ENCODE results near the gene DERL2. TPM values are rescaled to one million over a fixed set of nuclear protein-coding genes. Genes with fewer than 3 reads are reported as not detected.

The DERL2 gene
- total RNA-seq, 4 donors from 2014 or later, result 26.5 to 33.9 (median 31.7) TPM

- Histone ChIP-seq H3K27me3 (no peaks in the 10 kb centered on the region), H3K9me3 (no peaks in the 10 kb centered on the region), H3K4me1 (no peaks in the 10 kb centered on the region), H3K36me3 (peaks cover 0 to 79% of the 10 kb centered on the region in 2 donors), H3K27ac (no peak overlapping the region), H3K4me3 (no peak overlapping the region)
- TF ChIP-seq CTCF (IDR thresholded peaks at IDR 0.05 in 4 of 5, conservative IDR thresholded peaks at IDR 0.05 in 1 of 5), result no peak
- no peak for TF ChIP-seq POLR2A (IDR thresholded peaks at IDR 0.05)
- no peak for DNase-seq
- intact Hi-C loops (cut with DNase I; ENCODE audit: low total_unique reads) (no loop called here), in situ Hi-C loops (cut with MboI; ENCODE audit: low sequenced_read_pairs in 4 of 4) (loop anchor here in 1 of 4 donors (25.0 kb wide), 1 partner anchor 209 kb away; the partner anchor contains the start of gene SCIMP)
- no peak for ATAC-seq
Observed at GRCh38 chr17:5446786-5447185, 39.2 kb downstream of the DERL2 start.

- in situ Hi-C loops (cut with MboI; ENCODE audit: low sequenced_read_pairs in 4 of 4), result loop anchor here in 1 of 4 donors (25.0 kb wide), 1 partner anchor 207 kb away; the partner anchor contains the start of gene SCIMP
- DNase-seq (no peak), ATAC-seq (no peak)
- H3K4me3 ChIP-seq, result no peak overlapping the region
- H3K27ac ChIP-seq, result no peak overlapping the region
- intact Hi-C loops (cut with DNase I; ENCODE audit: low total_unique reads), result no loop called here
- no peaks in the 10 kb centered on the region for H3K9me3 ChIP-seq
- H3K4me1 ChIP-seq, result peaks cover 0 to 5% of the 10 kb centered on the region in 2 donors
- TF ChIP-seq POLR2A (IDR thresholded peaks at IDR 0.05) (no peak), CTCF (IDR thresholded peaks at IDR 0.05 in 4 of 5, conservative IDR thresholded peaks at IDR 0.05 in 1 of 5) (no peak)
- H3K36me3 ChIP-seq, result peaks cover 0 to 53% of the 10 kb centered on the region in 2 donors
- no peaks in the 10 kb centered on the region for H3K27me3 ChIP-seq
Observed at GRCh38 chr17:5444209-5444608, 41.8 kb downstream of the DERL2 start.

GRCh38 chr17:5443728-5444127 is 42.2 kb downstream of the DERL2 start:
- no peaks in the 10 kb centered on the region for H3K9me3 ChIP-seq
- TF ChIP-seq CTCF (IDR thresholded peaks at IDR 0.05 in 4 of 5, conservative IDR thresholded peaks at IDR 0.05 in 1 of 5), result no peak
- TF ChIP-seq POLR2A (IDR thresholded peaks at IDR 0.05), result no peak
- ATAC-seq (no peak), DNase-seq (no peak)
- H3K27ac ChIP-seq, result no peak overlapping the region
- peaks cover 0 to 49% of the 10 kb centered on the region in 2 donors for H3K36me3 ChIP-seq
- H3K27me3 ChIP-seq, result no peaks in the 10 kb centered on the region
- H3K4me3 ChIP-seq, result no peak overlapping the region
- H3K4me1 ChIP-seq, result peaks cover 0 to 6% of the 10 kb centered on the region in 2 donors
- intact Hi-C loops (cut with DNase I; ENCODE audit: low total_unique reads) (no loop called here), in situ Hi-C loops (cut with MboI; ENCODE audit: low sequenced_read_pairs in 4 of 4) (loop anchor here in 1 of 4 donors (25.0 kb wide), 1 partner anchor 206 kb away; the partner anchor contains the start of gene SCIMP)

- Histone ChIP-seq H3K36me3 (peaks cover 0 to 44% of the 10 kb centered on the region in 2 donors), H3K9me3 (no peaks in the 10 kb centered on the region), H3K4me1 (peaks cover 19% of the 10 kb centered on the region in 2 donors), H3K27ac (peak overlapping the region; percentile 77 to 86 (median 83)), H3K4me3 (peak overlapping the region; percentile 69 to 88 (median 78)), H3K27me3 (no peaks in the 10 kb centered on the region)
- no peak for TF ChIP-seq POLR2A (IDR thresholded peaks at IDR 0.05)
- peak in 3 of 5 experiments; percentile 11 to 33 (median 13) for TF ChIP-seq CTCF (IDR thresholded peaks at IDR 0.05 in 4 of 5, conservative IDR thresholded peaks at IDR 0.05 in 1 of 5)
- intact Hi-C loops (cut with DNase I; ENCODE audit: low total_unique reads), result loop anchor here (1.0 to 2.0 kb wide), 4 partner anchors 20 to 247 kb away; partner anchors contain the start of gene NUP88
- no peak for ATAC-seq
- in situ Hi-C loops (cut with MboI; ENCODE audit: low sequenced_read_pairs in 4 of 4), result loop anchor here in 1 of 4 donors (25.0 kb wide), 1 partner anchor 202 kb away; the partner anchor contains the start of gene SCIMP
- no peak for DNase-seq
Observed at GRCh38 chr17:5439446-5439764, 46.6 kb downstream of the DERL2 start.
